GM18498 (cell line): ENCODE results near the gene FOXL2NB.
"Not testable (repeated sequence)": the region's sequence is repeated elsewhere in the genome, so short reads cannot be mapped to it uniquely, and the experiment has no call there.

Experiments
- ATAC-seq: cut with Tn5 transposase; IDR thresholded peaks from one replicate; pipeline ENCODE4 v1.9.1; 2021; ENCODE audit warnings: mild to moderate bottlenecking, moderate library complexity; ENCODE audit not compliant: unreplicated experiment

Gene FOXL2NB

GRCh38 chr3:138946663-138947494 lies at the start of gene FOXL2NB, which contains the start of gene FOXL2:
Gene FOXL2NB, plus strand, starts transcription at chr3:138947217. Its CDS starts 148 bp downstream, at chr3:138947365.
Gene FOXL2, minus strand, starts transcription at chr3:138947137. Its CDS starts 415 bp downstream, at chr3:138946722.
- no peak for ATAC-seq

GRCh38 chr3:138898301-138898700 lies 48.7 kb upstream of the FOXL2NB start:
- ATAC-seq = no peak

DNA sequence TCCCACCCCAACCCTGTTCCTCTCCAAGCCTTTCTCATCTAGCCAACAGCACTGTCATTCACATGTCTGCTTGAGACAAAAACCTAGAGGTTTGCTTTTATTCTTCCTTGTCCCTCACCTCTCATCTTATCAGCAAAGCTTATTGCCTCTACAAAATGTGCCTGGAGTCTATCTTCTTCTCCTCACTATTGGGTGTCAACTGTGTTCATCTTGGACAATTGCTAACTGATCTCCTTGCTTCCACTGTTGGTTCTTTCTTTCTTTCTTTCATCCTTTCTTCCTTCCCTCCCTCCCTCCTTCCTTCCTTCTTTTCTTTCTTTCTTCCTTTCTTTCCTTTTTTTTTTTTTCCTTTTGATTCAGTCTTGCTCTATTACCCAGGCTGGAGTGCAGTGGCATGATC lies 48.3 kb upstream of the FOXL2NB start:
- no peak for ATAC-seq

DNA sequence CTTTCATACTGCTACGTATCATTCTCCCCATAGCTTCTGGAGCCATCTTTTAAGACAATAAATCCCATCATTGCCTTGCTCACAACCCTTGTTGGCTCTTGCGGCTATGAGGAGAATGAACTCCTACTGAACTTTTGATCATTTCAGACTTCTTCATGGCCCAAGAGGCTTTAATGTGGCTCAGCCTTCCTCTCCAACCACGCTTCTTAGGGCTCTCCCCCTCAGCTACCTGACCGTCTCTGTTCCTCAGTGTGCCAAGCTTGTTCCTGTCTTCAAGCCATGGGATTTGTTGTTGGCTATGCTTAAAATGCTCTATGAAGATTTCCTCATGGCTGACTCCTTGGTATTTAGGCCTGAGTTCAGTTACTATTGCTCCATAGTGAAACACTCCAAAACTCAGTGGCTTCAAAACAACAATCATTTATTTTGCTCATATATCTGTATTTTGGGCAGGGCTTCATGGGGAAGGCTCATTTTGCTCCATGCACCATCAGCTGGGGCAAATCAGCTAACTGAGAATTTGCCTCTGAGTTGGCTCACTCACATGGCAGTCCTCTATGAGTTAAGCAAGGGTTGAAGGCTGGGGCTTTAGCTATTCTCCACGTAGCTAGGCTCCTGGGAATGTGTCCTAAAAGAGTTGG lies 47.5 kb upstream of the FOXL2NB start:
- ATAC-seq = no peak

DNA sequence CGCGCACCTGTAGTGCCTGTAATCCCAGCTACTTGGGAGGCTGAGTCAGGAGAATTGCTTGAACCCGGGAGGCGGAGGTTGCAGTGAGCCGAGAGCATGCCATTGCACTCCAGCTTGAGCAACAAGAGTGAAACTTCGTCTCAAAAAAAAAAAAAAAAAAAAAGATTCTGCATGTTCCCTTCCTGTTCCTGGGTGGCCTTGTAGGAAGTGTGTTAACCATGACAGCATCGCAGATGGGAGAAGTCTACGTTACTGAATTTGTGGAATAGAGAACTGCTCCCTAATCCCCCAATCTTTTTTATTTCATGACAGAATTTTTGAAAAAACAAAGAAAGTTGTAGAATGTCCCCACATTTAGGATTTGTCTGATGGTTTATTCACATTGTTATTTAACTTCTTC lies 45.5 kb upstream of the FOXL2NB start:
- ATAC-seq = no peak

GRCh38 chr3:138902171-138902570 lies 44.8 kb upstream of the FOXL2NB start:
- no peak for ATAC-seq

GRCh38 chr3:138907539-138907938 lies 39.5 kb upstream of the FOXL2NB start:
- ATAC-seq = no peak

- no peak for ATAC-seq
Measured at GRCh38 chr3:138908846-138909245, 38.2 kb upstream of the FOXL2NB start.

DNA sequence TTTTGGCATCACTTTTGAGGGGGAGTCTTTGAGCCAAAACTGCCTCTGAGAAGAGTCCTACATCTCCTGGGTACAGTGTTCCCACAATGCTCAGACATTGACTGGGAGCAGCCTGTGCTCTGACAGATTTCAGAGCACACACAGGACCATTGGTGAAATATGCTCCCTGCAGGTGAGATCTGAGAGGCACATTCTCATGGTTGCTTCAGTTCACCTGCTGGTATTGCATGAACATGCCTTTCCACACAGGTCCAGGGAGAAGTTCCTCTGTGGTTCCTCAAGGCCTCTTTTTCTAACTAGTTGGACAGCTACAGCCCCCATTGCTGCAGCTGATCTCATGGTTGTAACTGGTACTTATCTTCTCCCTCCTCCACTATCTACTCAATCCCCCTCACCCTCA lies 37.1 kb upstream of the FOXL2NB start:
- no peak for ATAC-seq

DNA sequence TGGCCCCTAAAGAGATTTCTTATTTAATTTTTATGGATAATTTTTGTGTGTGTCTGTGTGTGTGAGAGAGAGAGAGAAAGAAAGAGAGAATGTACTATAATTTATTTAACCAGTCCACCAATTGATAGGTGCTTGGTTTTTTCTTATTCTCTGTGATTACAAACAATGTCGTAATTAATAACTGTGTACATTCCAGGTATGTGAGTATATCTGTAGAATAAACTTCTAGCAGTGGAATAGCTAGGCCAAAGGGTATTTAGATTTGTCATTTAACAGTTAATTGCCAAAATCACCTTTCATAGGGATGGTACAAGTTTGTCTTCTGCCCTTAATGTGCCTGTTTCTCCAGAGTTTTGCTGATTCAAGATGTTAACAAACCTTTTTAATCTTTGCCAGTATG lies 35.4 kb upstream of the FOXL2NB start:
- no peak for ATAC-seq

GRCh38 chr3:138912237-138912636 lies 34.8 kb upstream of the FOXL2NB start:
- ATAC-seq = no peak

GRCh38 chr3:138913766-138914165 lies 33.3 kb upstream of the FOXL2NB start:
- ATAC-seq = no peak

- ATAC-seq = peak; percentile 18
Measured at GRCh38 chr3:138914870-138915502, 32.0 kb upstream of the FOXL2NB start.

GRCh38 chr3:138915503-138916498 lies 31.2 kb upstream of the FOXL2NB start:
- ATAC-seq = peak; percentile 80

DNA sequence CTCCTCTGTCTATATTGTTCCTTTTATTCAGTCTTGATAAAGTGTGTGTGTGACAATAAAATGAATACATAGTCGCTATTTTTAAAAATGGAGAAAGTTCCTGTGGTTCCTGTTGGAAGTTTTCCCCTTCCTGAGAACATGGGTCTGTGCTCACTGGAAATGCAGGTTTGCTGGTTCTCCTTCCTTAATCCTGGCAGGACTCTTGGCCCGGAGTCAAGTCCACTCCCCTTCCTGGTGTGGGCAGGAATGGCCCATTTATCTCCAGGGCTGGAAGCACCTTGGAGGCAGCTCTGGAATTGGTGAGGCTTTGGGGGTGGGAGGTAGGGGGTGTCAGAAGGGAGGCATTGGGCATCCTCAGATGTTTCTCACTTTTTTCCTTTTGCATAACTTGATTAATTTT lies 30.2 kb upstream of the FOXL2NB start:
- no peak for ATAC-seq

DNA sequence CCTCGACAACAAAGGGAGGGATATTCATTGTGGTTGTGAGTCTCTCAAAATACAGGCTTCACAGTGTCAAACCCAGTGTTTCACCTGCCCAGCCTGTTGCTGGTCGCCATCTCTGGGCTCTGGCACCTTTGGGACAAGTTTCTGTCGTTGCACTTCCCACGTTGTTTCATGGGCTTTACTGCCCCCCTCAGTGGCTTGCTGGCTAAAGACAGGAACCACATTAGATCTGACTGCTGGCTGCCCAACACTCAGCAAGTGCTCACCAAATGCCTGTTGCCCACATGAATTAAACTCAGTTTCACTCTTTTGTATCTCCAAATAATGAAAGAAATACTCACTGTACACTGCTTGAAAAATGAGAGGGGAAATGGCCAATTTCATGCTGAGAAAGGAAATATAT lies 27.7 kb upstream of the FOXL2NB start:
- ATAC-seq = no peak

GRCh38 chr3:138921316-138922292 lies 25.4 kb upstream of the FOXL2NB start:
- ATAC-seq = no peak

DNA sequence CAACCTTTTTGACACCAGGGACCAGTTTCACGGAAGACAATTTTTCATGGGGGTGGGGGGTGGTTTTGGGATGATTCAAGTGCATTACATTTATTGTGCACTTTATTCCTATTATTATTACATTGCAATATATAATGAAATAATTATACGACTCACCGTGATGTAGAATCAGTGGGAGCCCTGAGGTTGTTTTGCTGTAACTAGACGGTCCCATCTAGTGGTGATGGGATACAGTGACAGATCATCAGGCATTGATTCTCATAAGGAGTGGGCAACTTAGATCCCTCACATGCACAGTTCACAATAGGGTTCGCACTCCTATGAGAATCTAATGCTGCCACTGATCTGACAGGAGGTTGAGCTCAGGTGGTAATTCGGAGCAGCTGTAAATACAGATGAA lies 24.6 kb upstream of the FOXL2NB start:
- ATAC-seq = not testable (repeated sequence)

DNA sequence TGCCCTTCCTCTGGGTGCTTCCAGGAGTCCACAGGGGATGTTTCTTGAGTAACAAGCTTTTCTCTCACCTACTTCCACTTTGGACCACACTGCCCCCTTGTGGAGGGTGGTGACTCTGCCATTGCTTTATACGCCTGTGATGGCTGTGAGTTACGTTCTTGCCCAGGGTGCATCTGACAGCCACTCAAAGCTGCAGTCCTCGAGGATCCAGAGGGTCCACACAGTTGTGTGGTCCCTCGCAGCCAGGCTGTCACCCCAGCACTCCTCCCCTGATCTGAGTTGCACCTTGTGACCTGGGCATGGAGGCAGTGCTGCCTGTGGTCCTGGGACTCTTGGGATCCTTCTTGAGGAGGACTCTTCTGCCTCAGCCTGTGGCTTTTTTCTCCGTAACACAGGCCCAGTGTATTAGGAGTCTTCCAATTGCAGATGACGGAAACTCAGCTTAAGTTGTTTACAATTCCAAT lies 23.5 kb upstream of the FOXL2NB start:
- peak; percentile 92 for ATAC-seq
